H1 (cell line): ENCODE data around the gene DYNLT2B. TPM values are rescaled to one million over a fixed set of nuclear protein-coding genes. Genes with fewer than 3 reads are reported as not detected.
A peak's percentile ranks its signal among the peaks of the same experiment; 100 is the strongest.

Source experiments
- CTCF ChIA-PET: fragments of 300-600 bp; sonication (Branson Sonifier 250); formaldehyde crosslinking; loops from one replicate; lab custom pipeline; 2021; ENCODE audit not compliant: partially characterized antibody; lab: Charles Lee
- POLR2A ChIA-PET: fragments of 300-600 bp; sonication (Branson Sonifier 250); formaldehyde crosslinking; loops from one replicate; lab custom pipeline; 2021; ENCODE audit warnings: inconsistent platforms; ENCODE audit not compliant: partially characterized antibody; lab: Charles Lee
- DNase-seq, 2 experiments: peaks; one replicate each; pipeline versions ENCODE4 v3.0.0 to v3.0.0-alpha.2; 2010 to 2022; ENCODE audit warnings: low spot score in 2 of 2, low read depth in 1 of 2, mixed read lengths in 1 of 2
- FAIRE-seq: peaks from 2 replicates; lab custom pipeline; 2011; peaks lifted over from hg19 to GRCh38; lab: Jason Lieb, UNC
- H2AFZ ChIP-seq: 2 replicates; pipeline ENCODE4 v1.8.1; 2012; ENCODE audit warnings: low read length, inconsistent platforms
- H2AK5ac ChIP-seq: 2 replicates; pipeline ENCODE4 v1.6.1; 2013; ENCODE audit warnings: low read depth, low read length
- H2BK120ac ChIP-seq: replicated peaks from 2 replicates; pipeline ENCODE3; 2013; ENCODE audit warnings: low read depth, low read length, inconsistent platforms
- H2BK12ac ChIP-seq: 2 replicates; pipeline ENCODE4 v1.6.1; 2013; ENCODE audit warnings: low read depth, low read length
- H2BK15ac ChIP-seq: 2 replicates; pipeline ENCODE4 v1.6.1; 2013; ENCODE audit warnings: low read length
- H2BK20ac ChIP-seq: 2 replicates; pipeline ENCODE4 v1.6.1; 2013; ENCODE audit warnings: low read length
- H2BK5ac ChIP-seq: 2 replicates; pipeline ENCODE4 v1.6.1; 2013; ENCODE audit warnings: low read depth, low read length
- H3K14ac ChIP-seq: 2 replicates; pipeline ENCODE4 v1.6.1; 2013; ENCODE audit warnings: inconsistent platforms; ENCODE audit not compliant: insufficient read length
- H3K18ac ChIP-seq: 2 replicates; pipeline ENCODE4 v1.6.1; 2013; ENCODE audit warnings: low read length; ENCODE audit errors: extremely low read depth
- H3K23ac ChIP-seq: 2 replicates; pipeline ENCODE4 v1.6.1; 2013; ENCODE audit warnings: inconsistent platforms; ENCODE audit not compliant: insufficient read length
- H3K23me2 ChIP-seq: 2 replicates; pipeline ENCODE4 v1.6.1; 2013; ENCODE audit warnings: low read depth, low read length
- H3K27ac ChIP-seq: 2 replicates; pipeline ENCODE4 v1.6.1; 2011; ENCODE audit warnings: low read depth, low read length, inconsistent platforms
- H3K27me3 ChIP-seq, 4 experiments: replicated peaks in 1 of 4; 1 replicate in 1 of 4; 2 replicates in 3 of 4; pipeline versions ENCODE4 v1.6.1 to v1.8.1; 2011 to 2013; ENCODE audit warnings: low read length in 3 of 4, mild to moderate bottlenecking in 3 of 4, inconsistent platforms in 2 of 4, mixed read lengths in 2 of 4, moderate library complexity in 1 of 4; ENCODE audit not compliant: control insufficient read depth in 3 of 4, insufficient read depth in 3 of 4; ENCODE audit errors: extremely low read depth in 1 of 4
- H3K36me3 ChIP-seq, 4 experiments: 2 replicates each; pipeline versions ENCODE4 v1.6.1 to v1.8.1; 2011 to 2013; ENCODE audit warnings: mild to moderate bottlenecking in 4 of 4, low read length in 3 of 4, moderate library complexity in 2 of 4, control low read depth in 1 of 4, inconsistent platforms in 1 of 4; ENCODE audit not compliant: insufficient read depth in 4 of 4, control insufficient read depth in 2 of 4
- H3K4ac ChIP-seq: replicated peaks from 2 replicates; pipeline ENCODE3; 2013; ENCODE audit warnings: low read length, low read depth, mixed read lengths, inconsistent platforms; ENCODE audit not compliant: insufficient read length
- H3K4me1 ChIP-seq, 4 experiments: replicated peaks in 1 of 4; 1 replicate in 1 of 4; 2 replicates in 3 of 4; pipeline versions ENCODE4 v1.6.1 to v1.8.1; 2011 to 2013; ENCODE audit warnings: low read length in 3 of 4, inconsistent platforms in 2 of 4, mixed read lengths in 1 of 4; ENCODE audit not compliant: insufficient read depth in 4 of 4, control insufficient read depth in 3 of 4
- H3K4me2 ChIP-seq, 2 experiments: 2 replicates each; pipeline versions ENCODE4 v1.6.1 to v1.8.1; 2011 to 2013; ENCODE audit warnings: low read depth in 2 of 2, low read length in 2 of 2, control low read depth in 1 of 2, inconsistent platforms in 1 of 2, mild to moderate bottlenecking in 1 of 2; ENCODE audit not compliant: insufficient read depth in 1 of 2
- H3K4me3 ChIP-seq, 4 experiments: fragments of 200-600, 300-600 bp in 1 of 4; sonication (generic), shearing (Covaris generic), sonication (Bioruptor Twin) in 1 of 4; 2 replicates each; pipeline versions ENCODE4 v1.5.1 to v1.8.1; 2011 to 2016; ENCODE audit warnings: low read length in 4 of 4, low read depth in 3 of 4, control low read depth in 2 of 4, inconsistent platforms in 2 of 4, mild to moderate bottlenecking in 2 of 4, mixed read lengths in 1 of 4, moderate library complexity in 1 of 4; ENCODE audit not compliant: insufficient read depth in 2 of 4; ENCODE audit errors: extremely low read depth in 1 of 4
- H3K56ac ChIP-seq: replicated peaks from 2 replicates; pipeline ENCODE3; 2013; ENCODE audit warnings: low read depth, mild to moderate bottlenecking, mixed read lengths, low read length, inconsistent platforms; ENCODE audit not compliant: insufficient read length
- H3K79me1 ChIP-seq: 2 replicates; pipeline ENCODE4 v1.6.1; 2013; ENCODE audit warnings: low read depth, low read length, control low read depth
- H3K79me2 ChIP-seq, 2 experiments: 2 replicates each; pipeline versions ENCODE4 v1.6.1 to v1.8.1; 2012 to 2013; ENCODE audit warnings: low read length in 2 of 2, mild to moderate bottlenecking in 2 of 2, inconsistent platforms in 1 of 2; ENCODE audit not compliant: insufficient read depth in 2 of 2, control insufficient read depth in 1 of 2
- H3K9ac ChIP-seq, 4 experiments: replicated peaks in 1 of 4; 1 replicate in 1 of 4; 2 replicates in 3 of 4; pipeline versions ENCODE4 v1.6.1 to v1.8.1; 2011 to 2013; ENCODE audit warnings: low read depth in 3 of 4, low read length in 3 of 4, control low read depth in 2 of 4, mild to moderate bottlenecking in 2 of 4, moderate library complexity in 2 of 4, inconsistent platforms in 1 of 4; ENCODE audit errors: extremely low read depth in 1 of 4
- H3K9me3 ChIP-seq, 2 experiments: 2 replicates each; pipeline versions ENCODE4 v1.6.1 to v1.8.1; 2012 to 2013; ENCODE audit warnings: mild to moderate bottlenecking in 2 of 2, moderate library complexity in 2 of 2, control low read depth in 1 of 2, inconsistent platforms in 1 of 2, low read depth in 1 of 2, low read length in 1 of 2, mixed read lengths in 1 of 2; ENCODE audit not compliant: insufficient read depth in 2 of 2
- H4K20me1 ChIP-seq, 2 experiments: replicated peaks in 1 of 2; 2 replicates each; pipeline versions ENCODE3 to v1.8.1; 2011 to 2013; ENCODE audit warnings: inconsistent platforms in 2 of 2, low read length in 2 of 2, mild to moderate bottlenecking in 1 of 2; ENCODE audit not compliant: insufficient read depth in 2 of 2, control insufficient read depth in 1 of 2
- H4K5ac ChIP-seq: 2 replicates; pipeline ENCODE4 v1.6.1; 2013; ENCODE audit warnings: low read length, low read depth, mixed read lengths, inconsistent platforms; ENCODE audit not compliant: insufficient read length
- H4K8ac ChIP-seq: 2 replicates; pipeline ENCODE4 v1.8.0; 2013; ENCODE audit warnings: mild to moderate bottlenecking, moderate library complexity, low read length, inconsistent platforms; ENCODE audit not compliant: insufficient read depth; ENCODE audit errors: extremely low read depth
- H4K91ac ChIP-seq: replicated peaks from 2 replicates; pipeline ENCODE3; 2013; ENCODE audit warnings: low read length, mixed read lengths, inconsistent platforms; ENCODE audit not compliant: insufficient read length
- BCL11A ChIP-seq, 2 experiments: IDR thresholded peaks; one replicate each; pipeline ENCODE4 v1.6.1; 2011; ENCODE audit warnings: low read depth in 2 of 2, low read length in 2 of 2, mild to moderate bottlenecking in 2 of 2
- CBX8 ChIP-seq: fragments of 300-800, 300-1000 bp; sonication (generic); IDR thresholded peaks from 2 replicates; pipeline ENCODE4 v1.7.1; 2016; ENCODE audit warnings: low read depth, low read length, borderline replicate concordance
- CTCF ChIP-seq, 3 experiments: IDR thresholded peaks; 1 replicate in 2 of 3; 2 replicates in 1 of 3; pipeline versions ENCODE4 v1.5.1 to v1.6.1; 2011; ENCODE audit warnings: low read length in 3 of 3, mild to moderate bottlenecking in 3 of 3, inconsistent platforms in 2 of 3, low read depth in 1 of 3, moderate library complexity in 1 of 3; ENCODE audit not compliant: insufficient read depth in 1 of 3; ENCODE audit errors: control extremely low read depth in 1 of 3
- MAX ChIP-seq: IDR thresholded peaks from 2 replicates; pipeline ENCODE4 v1.6.1; 2012; ENCODE audit warnings: inconsistent platforms
- PHF8 ChIP-seq: fragments of 200-600 bp; sonication (generic); conservative IDR thresholded peaks from 2 replicates; pipeline ENCODE4 v1.7.1; 2012; ENCODE audit warnings: low read depth, mild to moderate bottlenecking, inconsistent platforms, low read length, moderate library complexity
- POLR2AphosphoS5 ChIP-seq: IDR thresholded peaks from 2 replicates; pipeline ENCODE4 v1.6.1; 2011; ENCODE audit warnings: low read depth, low read length
- RAD21 ChIP-seq, 2 experiments: IDR thresholded peaks in 1 of 2; conservative IDR thresholded peaks in 1 of 2; 2 replicates each; pipeline ENCODE4 v1.6.1; 2011; ENCODE audit warnings: low read depth in 2 of 2, low read length in 2 of 2, improper control_type of control experiment in 1 of 2, inconsistent platforms in 1 of 2, mild to moderate bottlenecking in 1 of 2, moderate library complexity in 1 of 2
- SAP30 ChIP-seq: fragments of 300-600 bp; sonication (generic); IDR thresholded peaks from 2 replicates; pipeline ENCODE4 v1.7.1; 2012; ENCODE audit warnings: low read length, moderate library complexity, mild to moderate bottlenecking, inconsistent platforms; ENCODE audit not compliant: insufficient read depth, insufficient replicate concordance
- SIX5 ChIP-seq: IDR thresholded peaks from 2 replicates; pipeline ENCODE4 v1.6.1; 2011; ENCODE audit warnings: mild to moderate bottlenecking, low read depth, low read length
- SP1 ChIP-seq: IDR thresholded peaks from 2 replicates; pipeline ENCODE4 v1.6.1; 2011; ENCODE audit warnings: low read depth, low read length
- WGBS, 2 experiments: shearing (Covaris generic) in 1 of 2; methylation state at CpG; one replicate each; pipeline versions ENCODE4 v1.1.6 to v1.1.7; 2013 to 2015; ENCODE audit warnings: low lambda C conversion rate in 2 of 2, mixed read lengths in 2 of 2, inconsistent platforms in 1 of 2, low coverage in 1 of 2, missing lambda C conversion rate in 1 of 2; ENCODE audit not compliant: insufficient replicate concordance in 2 of 2, insufficient coverage in 1 of 2, insufficient read length in 1 of 2; ENCODE audit errors: extremely low coverage in 1 of 2, missing lambda C conversion rate in 1 of 2; 5-methylcytosine and 5-hydroxymethylcytosine counted together
- polyA plus RNA-seq, 7 experiments: library from polyadenylated mRNA; depleted of rRNA in 3 of 7; stranded (reverse) in 5 of 7; unstranded in 2 of 7; fragments of >200 nt in 5 of 7; fragments of 200-250 nt in 2 of 7; gene quantifications; 1 replicate in 5 of 7; 2 replicates in 1 of 7; 4 replicates in 1 of 7; pipeline versions ENCODE4 v1.2.1 to v1.2.3, GENCODE V29; 2011 to 2013; ENCODE audit warnings: missing spikeins in 2 of 7, mixed read lengths in 2 of 7
- total RNA-seq: library from RNA; stranded (reverse); fragmentation: NEBNext Ultra II Directional; extraction: Animal tissue kit (Norgen Biotek cat#: 25700); gene quantifications from 2 replicates; pipeline ENCODE4 v1.2.1, GENCODE V29; 2021

Gene DYNLT2B
- total and polyA plus RNA-seq, 2 of the 8 experiments (the other 6 are each of a cell fraction or from before 2014, with no cell fraction given) = 10.9 to 22.2 TPM

- no peak overlapping the region for H2BK5ac ChIP-seq
- H3K23me2 ChIP-seq = no peaks in the 10 kb centered on the region
- no peak overlapping the region for H3K14ac ChIP-seq
- H2BK15ac ChIP-seq = no peak overlapping the region
- no peaks in the 10 kb centered on the region for H3K9me3 ChIP-seq
- H3K4me1 ChIP-seq = peaks cover 0 to 5% (median 2%) of the 10 kb centered on the region in 4 experiments; a peak in 4 of 7 replicates
- DNase-seq = no peak
- no peaks in the 10 kb centered on the region for H4K20me1 ChIP-seq
- no peak overlapping the region for H4K8ac ChIP-seq
- H3K56ac ChIP-seq = no peak overlapping the region
- ChIA-PET POLR2A (interaction anchor here (2.1 kb wide), 1 partner anchor 24 kb away, joined by 4 read pairs; no protein-coding TSS in a partner anchor), CTCF (interaction anchor here (0.5 to 2.4 kb wide), 20 partner anchors 9 to 120 kb away, joined by 3 to 19 read pairs (median 4); no protein-coding TSS in a partner anchor)
- H3K79me2 ChIP-seq = no peaks in the 10 kb centered on the region
- H3K9ac ChIP-seq = no peak overlapping the region
- no peaks in the 10 kb centered on the region for H3K27me3 ChIP-seq
- no peak overlapping the region for H2AFZ ChIP-seq
- H2BK120ac ChIP-seq = no peak overlapping the region
- no peak overlapping the region for H2AK5ac ChIP-seq
- no peak for TF ChIP-seq SP1
- TF ChIP-seq MAX = 0 out of 2 replicates have a peak, but pooled peaks have one; percentile 34
- TF ChIP-seq POLR2AphosphoS5 = no peak
- TF ChIP-seq SIX5 = no peak
- peak; percentile 35 to 62 (median 44) for TF ChIP-seq CTCF (IDR thresholded peaks at IDR 0.05; ENCODE audit: control extremely low read depth in 1 of 3, insufficient read depth in 1 of 3, low read depth in 1 of 3, low read length in 3 of 3)
- TF ChIP-seq RAD21 (IDR thresholded peaks at IDR 0.05 in 1 of 2, conservative IDR thresholded peaks at IDR 0.05 in 1 of 2; ENCODE audit: low read depth in 2 of 2, low read length in 2 of 2) = peak; percentile 41 to 57; a peak in 3 of 4 replicates
- TF ChIP-seq BCL11A (IDR thresholded peaks at IDR 0.05; ENCODE audit: low read depth in 2 of 2, low read length in 2 of 2) = no peak
- TF ChIP-seq CBX8 = no peak
- TF ChIP-seq SAP30 = no peak
- TF ChIP-seq PHF8 = no peak
- no peak overlapping the region for H3K4me2 ChIP-seq
- H3K4ac ChIP-seq = no peak overlapping the region
- no peak overlapping the region for H3K23ac ChIP-seq
- no peak overlapping the region for H4K91ac ChIP-seq
- H3K27ac ChIP-seq = no peak overlapping the region
- no peak overlapping the region for H2BK20ac ChIP-seq
- FAIRE-seq = no peak
- no peaks in the 10 kb centered on the region for H3K79me1 ChIP-seq
- no peak overlapping the region for H2BK12ac ChIP-seq
- H3K18ac ChIP-seq = no peak overlapping the region
- 85% methylated on average over 11 of the region's 11 CpGs; no CpG with 5 or more reads in 1 of the 2 experiments for WGBS, 2 experiments
- no peaks in the 10 kb centered on the region for H3K36me3 ChIP-seq
- H3K4me3 ChIP-seq = no peak overlapping the region
- no peak overlapping the region for H4K5ac ChIP-seq
Measured at GRCh38 chr3:196323691-196324090, 5.7 kb upstream of the DYNLT2B start.
